ENCODE data around the gene VWA3B. TPM values are rescaled to one million over a fixed set of nuclear protein-coding genes. Genes with fewer than 3 reads are reported as not detected.

The VWA3B gene
- total RNA-seq, 1 experiment from 2014 or later = not detected

GRCh38 chr2:98153481-98153880, 66.5 kb downstream of the VWA3B start:
- no CpG with 5 or more reads among the region's 5 CpGs for WGBS (ENCODE audit: extremely low coverage, insufficient read length, low lambda C conversion rate)
- no peaks in the 10 kb centered on the region for H3K9me3 ChIP-seq (ENCODE audit: control insufficient read depth, low read depth, low read length)

More at GRCh38 chr2:98153481-98153880, 66.5 kb downstream of the VWA3B start:
- H2AK5ac ChIP-seq (ENCODE audit: insufficient read length, low read length) = no peak overlapping the region
- no peak overlapping the region for H2AFZ ChIP-seq (ENCODE audit: low read length)
- no peak overlapping the region for H3K27ac ChIP-seq (ENCODE audit: insufficient read length, low read depth, low read length)
- H3K9ac ChIP-seq (ENCODE audit: extremely low read depth, insufficient read length, low read length) = no peak overlapping the region
- peaks cover 5% of the 10 kb centered on the region for H3K27me3 Mint-ChIP-seq (ENCODE audit: low read depth)
- no peak for DNase-seq
- H4K8ac ChIP-seq (replicated peaks; ENCODE audit: insufficient read length, low read depth, low read length) = no peak overlapping the region
- no peak for TF ChIP-seq CTCF (conservative IDR thresholded peaks at IDR 0.05)
- H3K18ac ChIP-seq (ENCODE audit: insufficient read length, low read depth, low read length) = no peak overlapping the region
- H2BK15ac ChIP-seq (ENCODE audit: low read depth, low read length) = no peak overlapping the region
- H3K4ac ChIP-seq (ENCODE audit: low read depth, low read length) = no peak overlapping the region
- H3K27ac Mint-ChIP-seq = no peak overlapping the region
- no peaks in the 10 kb centered on the region for H3K79me1 ChIP-seq (ENCODE audit: insufficient read depth, low read depth, low read length, poor library complexity, severe bottlenecking)
- H3T11ph ChIP-seq (ENCODE audit: low read length) = no peak overlapping the region
- no peak overlapping the region for H4K91ac ChIP-seq (ENCODE audit: insufficient read length, low read depth, low read length)
- H3K56ac ChIP-seq (ENCODE audit: insufficient read length, low read depth, low read length) = no peak overlapping the region
- H3K23ac ChIP-seq (ENCODE audit: insufficient read length, low read depth, low read length) = no peak overlapping the region
- H2BK5ac ChIP-seq (ENCODE audit: insufficient read length, low read length) = no peak overlapping the region
- H2BK12ac ChIP-seq (ENCODE audit: insufficient read length, low read depth, low read length) = no peak overlapping the region
- H2BK120ac ChIP-seq (ENCODE audit: low read depth, low read length, poor library complexity, severe bottlenecking) = no peak overlapping the region
- H3K23me2 ChIP-seq (ENCODE audit: insufficient read length, low read depth, low read length, poor library complexity, severe bottlenecking) = no peaks in the 10 kb centered on the region
- H3K4me1 ChIP-seq (ENCODE audit: insufficient read depth, low read length) = no peaks in the 10 kb centered on the region
- H3K4me2 ChIP-seq (ENCODE audit: insufficient read depth, insufficient read length, low read length) = no peak overlapping the region
- no peaks in the 10 kb centered on the region for H3K79me2 ChIP-seq (ENCODE audit: insufficient read depth, low read length)
- H2BK20ac ChIP-seq (ENCODE audit: low read depth, low read length, poor library complexity, severe bottlenecking) = no peak overlapping the region
- no peaks in the 10 kb centered on the region for H3K36me3 Mint-ChIP-seq (ENCODE audit: insufficient read depth in 1 of 3, low read depth in 3 of 3)
- H3K14ac ChIP-seq (ENCODE audit: insufficient read depth, low read length) = no peak overlapping the region
- H3K27me3 ChIP-seq (ENCODE audit: insufficient read depth, low read length) = no peaks in the 10 kb centered on the region
- no peaks in the 10 kb centered on the region; a peak in 1 of 5 replicates for H3K9me3 Mint-ChIP-seq
- peaks cover 15 to 16% of the 10 kb centered on the region in 2 experiments for H3K4me1 Mint-ChIP-seq
- H3K4me3 Mint-ChIP-seq = no peak overlapping the region
- H4K5ac ChIP-seq (ENCODE audit: insufficient read length, low read depth, low read length) = no peak overlapping the region
- H4K20me1 ChIP-seq (ENCODE audit: control insufficient read depth, insufficient read depth, insufficient read length) = no peaks in the 10 kb centered on the region
